GM12878 (cell line): Measurements from ENCODE around the gene CCR5. TPM values are rescaled to one million over a fixed set of nuclear protein-coding genes. Genes with fewer than 3 reads are reported as not detected.

ENCODE experiments used
- ATAC-seq: fragments of 200-7000 bp; cut with Tn5 transposase; 3 replicates; pipeline ENCODE4 v1.9.1; 2020; ENCODE audit warnings: mild to moderate bottlenecking, moderate library complexity
- BruUV-seq: library from RNA; stranded (reverse); fragments of 400-500 nt; replicated peaks from 2 replicates; lab custom pipeline; 2021; lab: Mats Ljungman, UMichigan
- CTCF ChIA-PET: fragments of 300-600 bp; sonication (Branson Sonifier 250); formaldehyde crosslinking; extraction: SDS; loops from one replicate; lab custom pipeline; 2021; ENCODE audit warnings: inconsistent platforms; lab: Yijun Ruan, JAX
- POLR2A ChIA-PET: fragments of 350-600 bp; formaldehyde crosslinking; extraction: SDS; loops from one replicate; lab custom pipeline; 2021; ENCODE audit warnings: inconsistent platforms; lab: Charles Lee
- RAD21 ChIA-PET: fragments of 300-600 bp; sonication (Branson Sonifier 250); formaldehyde crosslinking; loops from one replicate; lab custom pipeline; 2023; ENCODE audit warnings: antibody characterized with exemption; ENCODE audit not compliant: unreplicated experiment; lab: Charles Lee
- SMC1A ChIA-PET: fragments of 300-600 bp; sonication (Branson Sonifier 250); formaldehyde crosslinking; loops from one replicate; lab custom pipeline; 2023; ENCODE audit not compliant: unreplicated experiment, uncharacterized antibody; lab: Charles Lee
- DNase-seq: peaks from one replicate; pipeline ENCODE4 v3.0.0-alpha.2; 2011; ENCODE audit warnings: low read depth, low spot score
- FAIRE-seq: peaks from 3 replicates; lab custom pipeline; 2011; peaks lifted over from hg19 to GRCh38; lab: Jason Lieb, UNC
- H2AFZ ChIP-seq: 2 replicates; pipeline ENCODE4 v1.6.0; 2011; ENCODE audit warnings: low read depth, low read length, control low read depth; ENCODE audit not compliant: control insufficient read depth
- H3K27ac ChIP-seq: 2 replicates; pipeline ENCODE4 v1.5.1; 2011; ENCODE audit warnings: control low read depth; ENCODE audit not compliant: control insufficient read depth, insufficient read depth
- H3K27me3 ChIP-seq, 2 experiments: replicated peaks in 1 of 2; 2 replicates each; pipeline versions ENCODE4 v1.6.0 to v1.6.1; 2011; ENCODE audit warnings: low read length in 1 of 2; ENCODE audit not compliant: control insufficient read depth in 2 of 2, insufficient read depth in 2 of 2
- H3K36me3 ChIP-seq, 2 experiments: 2 replicates each; pipeline ENCODE4 v1.5.1; 2011; ENCODE audit warnings: low read length in 1 of 2; ENCODE audit not compliant: control insufficient read depth in 2 of 2, insufficient read depth in 2 of 2
- H3K4me1 ChIP-seq: 2 replicates; pipeline ENCODE4 v1.6.1; 2011; ENCODE audit warnings: mild to moderate bottlenecking, low read length, moderate library complexity, mixed read lengths; ENCODE audit not compliant: control insufficient read depth, insufficient read depth
- H3K4me2 ChIP-seq: 2 replicates; pipeline ENCODE4 v1.6.0; 2011; ENCODE audit warnings: control low read depth; ENCODE audit not compliant: control insufficient read depth, insufficient read depth
- H3K4me3 ChIP-seq: fragments of 200-600 bp; sonication (generic); 2 replicates; pipeline ENCODE4 v1.5.1; 2016
- H3K79me2 ChIP-seq: 2 replicates; pipeline ENCODE4 v1.6.0; 2011; ENCODE audit warnings: low read length; ENCODE audit not compliant: control insufficient read depth, insufficient read depth
- H3K9ac ChIP-seq: 2 replicates; pipeline ENCODE4 v1.8.0; 2011; ENCODE audit warnings: low read length, control low read depth, mixed read lengths; ENCODE audit not compliant: control insufficient read depth, insufficient read depth
- H3K9me3 ChIP-seq: replicated peaks from 3 replicates; pipeline ENCODE4 v1.5.1; 2011; ENCODE audit warnings: mild to moderate bottlenecking, low read length; ENCODE audit not compliant: control insufficient read depth, insufficient read depth
- H4K20me1 ChIP-seq: 2 replicates; pipeline ENCODE4 v1.6.0; 2011; ENCODE audit not compliant: control insufficient read depth, insufficient read depth
- EGR1 ChIP-seq, 2 experiments: IDR thresholded peaks; 1 replicate in 1 of 2; 2 replicates in 1 of 2; pipeline ENCODE4 v1.6.1; 2011 to 2012; ENCODE audit warnings: low read depth in 2 of 2, low read length in 2 of 2, borderline replicate concordance in 1 of 2, mild to moderate bottlenecking in 1 of 2, moderate library complexity in 1 of 2
- SMAD5 ChIP-seq: IDR thresholded peaks from 2 replicates; pipeline ENCODE4 v1.6.1; 2016; ENCODE audit warnings: antibody characterized with exemption, low read depth
- WGBS: methylation state at CpG from one replicate; pipeline ENCODE4 v1.1.6; 2016; ENCODE audit warnings: low lambda C conversion rate; ENCODE audit not compliant: insufficient replicate concordance, insufficient coverage; ENCODE audit errors: missing lambda C conversion rate; 5-methylcytosine and 5-hydroxymethylcytosine counted together
- in situ Hi-C: fragments of 300-500 bp; cut with MboI; formaldehyde crosslinking; loops from 9 replicates; pipeline ENCODE4 v1.14.3; 2018; ENCODE audit warnings: mixed read lengths
- intact Hi-C: fragments of 100-400 bp; cut with micrococcal nuclease; formaldehyde crosslinking; loops from one replicate; pipeline ENCODE4 v1.14.2; 2022; ENCODE audit not compliant: unreplicated experiment
- polyA plus RNA-seq, 11 experiments: library from polyadenylated mRNA; depleted of rRNA in 4 of 11; unstranded in 6 of 11; stranded (reverse) in 5 of 11; fragments of >200 nt; fragmentation: Nextera tagmentation in 4 of 11; fragmentation: Illumina TruSeq in 1 of 11; extraction: Ambion mirVana in 4 of 11; extraction: Trizol in 1 of 11; gene quantifications; 1 replicate in 1 of 11; 2 replicates in 10 of 11; pipeline versions ENCODE4 v1.2.1 to v1.2.3, GENCODE V29; 2011 to 2016; ENCODE audit warnings: inconsistent platforms in 2 of 11, missing spikeins in 2 of 11, low read depth in 1 of 11
- total RNA-seq, 4 experiments: library from RNA; depleted of rRNA in 3 of 4; stranded (reverse); fragments of >200 nt in 3 of 4; fragmentation: Illumina TruSeq in 1 of 4; extraction: Trizol in 1 of 4; gene quantifications; 2 replicates each; pipeline versions ENCODE4 v1.2.1 to v1.2.3, GENCODE V29; 2013 to 2021
- TF ChIP-seq, protein P1 (sequence below): fragments of 150-350 bp; IDR thresholded peaks from 2 replicates; pipeline ENCODE4 v1.6.1; 2016; ENCODE audit warnings: low read depth, low read length
- TF ChIP-seq, protein P2 (sequence below): fragments of 150-350 bp; IDR thresholded peaks from 2 replicates; pipeline ENCODE4 v1.6.1; 2014; ENCODE audit warnings: mild to moderate bottlenecking, low read depth, low read length
- TF ChIP-seq, protein P3 (sequence below): fragments of 450-650 bp; IDR thresholded peaks from 2 replicates; pipeline ENCODE4 v1.6.1; 2018; ENCODE audit warnings: mild to moderate bottlenecking, low read depth, moderate library complexity; ENCODE audit not compliant: partially characterized antibody

CCR5 gene
- total and polyA plus RNA-seq, 10 of the 15 experiments (the other 5 are each of a cell fraction or from before 2014, with no cell fraction given): 0.17 to 1.6 (median 0.82) TPM; not detected in 1

DNA sequence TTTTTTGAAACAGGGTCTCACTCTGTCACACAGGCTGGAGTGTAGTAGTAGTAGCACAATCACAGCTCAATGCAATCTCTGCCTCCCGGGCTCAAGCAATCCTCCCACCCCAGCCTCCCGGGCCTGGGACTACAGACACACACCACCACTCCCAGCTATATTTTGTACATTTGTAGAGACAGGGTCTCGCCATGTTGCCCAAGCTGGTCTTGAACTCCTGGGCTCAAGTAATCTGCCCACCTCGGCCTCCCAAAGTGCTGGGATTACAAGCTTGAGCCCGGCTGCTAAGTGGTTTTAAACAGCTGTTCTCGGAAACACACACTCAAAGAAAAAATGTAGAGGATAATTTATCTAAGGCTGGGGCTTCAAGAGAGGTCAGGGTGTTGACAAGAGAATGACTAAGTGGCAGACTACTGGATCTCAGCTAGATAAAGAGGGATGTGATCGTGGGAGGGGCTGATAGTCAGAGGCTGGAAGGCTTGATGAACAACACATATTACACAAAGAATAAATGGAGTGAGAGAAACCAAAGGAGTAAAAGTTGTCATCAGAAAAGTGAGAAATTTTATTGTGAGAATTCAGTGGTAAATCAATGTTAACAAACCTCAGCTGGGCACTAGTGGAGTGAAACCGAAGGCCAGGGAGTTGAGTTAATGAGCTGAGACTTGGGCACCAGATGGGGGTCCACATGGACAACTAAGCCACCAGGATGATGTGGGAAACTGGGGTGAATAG lies 29.4 kb downstream of the CCR5 start:
- no peak for FAIRE-seq
- peaks cover 11% of the 10 kb centered on the region for H3K4me1 ChIP-seq
- DNase-seq: no peak
- no peaks in the 10 kb centered on the region for H3K79me2 ChIP-seq
- H4K20me1 ChIP-seq: no peaks in the 10 kb centered on the region
- ChIA-PET SMC1A (interaction anchor here (1.2 kb wide), 2 partner anchors 20 to 46 kb away, joined by 3 read pairs; no protein-coding TSS in a partner anchor), RAD21 (interaction anchor here (1.3 kb wide), 1 partner anchor 22 kb away, joined by 9 read pairs; no protein-coding TSS in a partner anchor), POLR2A (interaction anchor here (0.6 kb wide), 2 partner anchors 825 to 1355 kb away, joined by 3 to 4 read pairs; no protein-coding TSS in a partner anchor), CTCF (interaction anchor here (1.0 to 1.3 kb wide), 4 partner anchors 24 to 138 kb away, joined by 3 to 7 read pairs (median 4); no protein-coding TSS in a partner anchor)
- no peak overlapping the region for H3K27ac ChIP-seq
- 48% methylated on average over 8 of the region's 8 CpGs for WGBS
- H3K36me3 ChIP-seq: no peaks in the 10 kb centered on the region
- no peak overlapping the region for H3K4me2 ChIP-seq
- no peaks in the 10 kb centered on the region for H3K27me3 ChIP-seq
- BruUV-seq: no TSS peak
- intact Hi-C loops (no loop called here), in situ Hi-C loops (no loop called here)
- H3K9ac ChIP-seq: no peak overlapping the region
- no peak for ATAC-seq
- TF ChIP-seq, protein P1, sequence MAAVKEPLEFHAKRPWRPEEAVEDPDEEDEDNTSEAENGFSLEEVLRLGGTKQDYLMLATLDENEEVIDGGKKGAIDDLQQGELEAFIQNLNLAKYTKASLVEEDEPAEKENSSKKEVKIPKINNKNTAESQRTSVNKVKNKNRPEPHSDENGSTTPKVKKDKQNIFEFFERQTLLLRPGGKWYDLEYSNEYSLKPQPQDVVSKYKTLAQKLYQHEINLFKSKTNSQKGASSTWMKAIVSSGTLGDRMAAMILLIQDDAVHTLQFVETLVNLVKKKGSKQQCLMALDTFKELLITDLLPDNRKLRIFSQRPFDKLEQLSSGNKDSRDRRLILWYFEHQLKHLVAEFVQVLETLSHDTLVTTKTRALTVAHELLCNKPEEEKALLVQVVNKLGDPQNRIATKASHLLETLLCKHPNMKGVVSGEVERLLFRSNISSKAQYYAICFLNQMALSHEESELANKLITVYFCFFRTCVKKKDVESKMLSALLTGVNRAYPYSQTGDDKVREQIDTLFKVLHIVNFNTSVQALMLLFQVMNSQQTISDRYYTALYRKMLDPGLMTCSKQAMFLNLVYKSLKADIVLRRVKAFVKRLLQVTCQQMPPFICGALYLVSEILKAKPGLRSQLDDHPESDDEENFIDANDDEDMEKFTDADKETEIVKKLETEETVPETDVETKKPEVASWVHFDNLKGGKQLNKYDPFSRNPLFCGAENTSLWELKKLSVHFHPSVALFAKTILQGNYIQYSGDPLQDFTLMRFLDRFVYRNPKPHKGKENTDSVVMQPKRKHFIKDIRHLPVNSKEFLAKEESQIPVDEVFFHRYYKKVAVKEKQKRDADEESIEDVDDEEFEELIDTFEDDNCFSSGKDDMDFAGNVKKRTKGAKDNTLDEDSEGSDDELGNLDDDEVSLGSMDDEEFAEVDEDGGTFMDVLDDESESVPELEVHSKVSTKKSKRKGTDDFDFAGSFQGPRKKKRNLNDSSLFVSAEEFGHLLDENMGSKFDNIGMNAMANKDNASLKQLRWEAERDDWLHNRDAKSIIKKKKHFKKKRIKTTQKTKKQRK: no peak
- TF ChIP-seq SMAD5 (no peak), EGR1 (IDR thresholded peaks at IDR 0.05; ENCODE audit: borderline replicate concordance in 1 of 2, low read depth in 2 of 2, low read length in 2 of 2) (no peak)
- TF ChIP-seq, protein P2, sequence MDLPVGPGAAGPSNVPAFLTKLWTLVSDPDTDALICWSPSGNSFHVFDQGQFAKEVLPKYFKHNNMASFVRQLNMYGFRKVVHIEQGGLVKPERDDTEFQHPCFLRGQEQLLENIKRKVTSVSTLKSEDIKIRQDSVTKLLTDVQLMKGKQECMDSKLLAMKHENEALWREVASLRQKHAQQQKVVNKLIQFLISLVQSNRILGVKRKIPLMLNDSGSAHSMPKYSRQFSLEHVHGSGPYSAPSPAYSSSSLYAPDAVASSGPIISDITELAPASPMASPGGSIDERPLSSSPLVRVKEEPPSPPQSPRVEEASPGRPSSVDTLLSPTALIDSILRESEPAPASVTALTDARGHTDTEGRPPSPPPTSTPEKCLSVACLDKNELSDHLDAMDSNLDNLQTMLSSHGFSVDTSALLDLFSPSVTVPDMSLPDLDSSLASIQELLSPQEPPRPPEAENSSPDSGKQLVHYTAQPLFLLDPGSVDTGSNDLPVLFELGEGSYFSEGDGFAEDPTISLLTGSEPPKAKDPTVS: no peak
- TF ChIP-seq, protein P3, sequence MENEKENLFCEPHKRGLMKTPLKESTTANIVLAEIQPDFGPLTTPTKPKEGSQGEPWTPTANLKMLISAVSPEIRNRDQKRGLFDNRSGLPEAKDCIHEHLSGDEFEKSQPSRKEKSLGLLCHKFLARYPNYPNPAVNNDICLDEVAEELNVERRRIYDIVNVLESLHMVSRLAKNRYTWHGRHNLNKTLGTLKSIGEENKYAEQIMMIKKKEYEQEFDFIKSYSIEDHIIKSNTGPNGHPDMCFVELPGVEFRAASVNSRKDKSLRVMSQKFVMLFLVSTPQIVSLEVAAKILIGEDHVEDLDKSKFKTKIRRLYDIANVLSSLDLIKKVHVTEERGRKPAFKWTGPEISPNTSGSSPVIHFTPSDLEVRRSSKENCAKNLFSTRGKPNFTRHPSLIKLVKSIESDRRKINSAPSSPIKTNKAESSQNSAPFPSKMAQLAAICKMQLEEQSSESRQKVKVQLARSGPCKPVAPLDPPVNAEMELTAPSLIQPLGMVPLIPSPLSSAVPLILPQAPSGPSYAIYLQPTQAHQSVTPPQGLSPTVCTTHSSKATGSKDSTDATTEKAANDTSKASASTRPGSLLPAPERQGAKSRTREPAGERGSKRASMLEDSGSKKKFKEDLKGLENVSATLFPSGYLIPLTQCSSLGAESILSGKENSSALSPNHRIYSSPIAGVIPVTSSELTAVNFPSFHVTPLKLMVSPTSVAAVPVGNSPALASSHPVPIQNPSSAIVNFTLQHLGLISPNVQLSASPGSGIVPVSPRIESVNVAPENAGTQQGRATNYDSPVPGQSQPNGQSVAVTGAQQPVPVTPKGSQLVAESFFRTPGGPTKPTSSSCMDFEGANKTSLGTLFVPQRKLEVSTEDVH: no peak
- no peak overlapping the region for H2AFZ ChIP-seq
- H3K9me3 ChIP-seq: no peaks in the 10 kb centered on the region; the same call in 1 of the 3 replicates
- no peak overlapping the region for H3K4me3 ChIP-seq
